HEK293T (cell line): Measurements from ENCODE around the gene PTPN4.

Experiments used
- ARNT ChIP-seq: fragments of 450-650 bp; IDR thresholded peaks from 2 replicates; pipeline ENCODE4 v1.6.1; 2017; ENCODE audit warnings: mild to moderate bottlenecking
- FOXM1 ChIP-seq: fragments of 450-650 bp; IDR thresholded peaks from 2 replicates; pipeline ENCODE4 v1.6.1; 2017; ENCODE audit warnings: mild to moderate bottlenecking, borderline replicate concordance
- HDGF ChIP-seq: fragments of 450-650 bp; IDR thresholded peaks from 2 replicates; pipeline ENCODE4 v1.6.1; 2017; ENCODE audit warnings: antibody characterized with exemption, borderline replicate concordance
- LEF1 ChIP-seq: fragments of 450-650 bp; IDR thresholded peaks from 2 replicates; pipeline ENCODE4 v1.6.1; 2017; ENCODE audit warnings: mild to moderate bottlenecking, borderline replicate concordance
- SP1 ChIP-seq: fragments of 450-650 bp; IDR thresholded peaks from 2 replicates; pipeline ENCODE4 v1.6.1; 2017
- SUZ12 ChIP-seq: fragments of 450-650 bp; IDR thresholded peaks from 2 replicates; pipeline ENCODE4 v1.6.1; 2016; ENCODE audit warnings: mild to moderate bottlenecking
- TARDBP ChIP-seq: fragments of 450-650 bp; IDR thresholded peaks from 2 replicates; pipeline ENCODE4 v1.6.1; 2016
- ZNF384 ChIP-seq: fragments of 450-650 bp; IDR thresholded peaks from 2 replicates; pipeline ENCODE4 v1.6.1; 2016
- TF ChIP-seq, protein P1 (sequence below): fragments of 450-650 bp; IDR thresholded peaks from 2 replicates; pipeline ENCODE4 v1.6.1; 2016

DNA sequence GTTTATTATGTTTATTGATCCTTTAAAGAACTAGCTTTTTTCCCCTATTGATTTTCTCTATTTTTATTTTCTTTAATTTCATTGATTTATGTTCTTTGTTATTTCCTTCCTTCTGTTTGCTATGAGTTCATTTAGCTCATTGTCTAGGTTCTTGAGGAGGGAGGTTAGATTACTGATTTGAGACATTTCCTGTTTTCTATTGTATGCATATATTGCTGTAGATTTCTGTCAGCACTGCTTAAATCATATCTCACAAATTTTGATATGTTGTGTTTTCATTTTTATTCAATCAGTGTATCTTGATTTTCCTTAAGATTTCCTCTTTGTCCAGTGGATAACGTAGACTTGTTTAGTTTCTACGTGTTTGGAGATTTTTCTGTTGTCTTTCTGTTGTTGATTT is 43.4 kb downstream of the PTPN4 start:
- no peak for TF ChIP-seq HDGF
- TF ChIP-seq LEF1 = no peak
- no peak for TF ChIP-seq SUZ12
- TF ChIP-seq, protein P1, sequence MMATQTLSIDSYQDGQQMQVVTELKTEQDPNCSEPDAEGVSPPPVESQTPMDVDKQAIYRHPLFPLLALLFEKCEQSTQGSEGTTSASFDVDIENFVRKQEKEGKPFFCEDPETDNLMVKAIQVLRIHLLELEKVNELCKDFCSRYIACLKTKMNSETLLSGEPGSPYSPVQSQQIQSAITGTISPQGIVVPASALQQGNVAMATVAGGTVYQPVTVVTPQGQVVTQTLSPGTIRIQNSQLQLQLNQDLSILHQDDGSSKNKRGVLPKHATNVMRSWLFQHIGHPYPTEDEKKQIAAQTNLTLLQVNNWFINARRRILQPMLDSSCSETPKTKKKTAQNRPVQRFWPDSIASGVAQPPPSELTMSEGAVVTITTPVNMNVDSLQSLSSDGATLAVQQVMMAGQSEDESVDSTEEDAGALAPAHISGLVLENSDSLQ = no peak
- TF ChIP-seq FOXM1 = no peak
- TF ChIP-seq ZNF384 = no peak
- no peak for TF ChIP-seq SP1
- TF ChIP-seq TARDBP = no peak
- TF ChIP-seq ARNT = no peak
